WI38 (cell line): Measurements from ENCODE around the gene EME2.
A peak's percentile ranks its signal among the peaks of the same experiment; 100 is the strongest.

ENCODE experiments used
- H3K4me3 ChIP-seq: 2 replicates; pipeline ENCODE4 v1.5.1; 2011; ENCODE audit warnings: low read depth, mild to moderate bottlenecking, control low read depth, low read length
- TF ChIP-seq, protein P1 (sequence below): IDR thresholded peaks from 2 replicates; pipeline ENCODE4 v1.5.1; 2012; ENCODE audit warnings: low read depth, mild to moderate bottlenecking, control low read depth, low read length

EME2 gene

DNA sequence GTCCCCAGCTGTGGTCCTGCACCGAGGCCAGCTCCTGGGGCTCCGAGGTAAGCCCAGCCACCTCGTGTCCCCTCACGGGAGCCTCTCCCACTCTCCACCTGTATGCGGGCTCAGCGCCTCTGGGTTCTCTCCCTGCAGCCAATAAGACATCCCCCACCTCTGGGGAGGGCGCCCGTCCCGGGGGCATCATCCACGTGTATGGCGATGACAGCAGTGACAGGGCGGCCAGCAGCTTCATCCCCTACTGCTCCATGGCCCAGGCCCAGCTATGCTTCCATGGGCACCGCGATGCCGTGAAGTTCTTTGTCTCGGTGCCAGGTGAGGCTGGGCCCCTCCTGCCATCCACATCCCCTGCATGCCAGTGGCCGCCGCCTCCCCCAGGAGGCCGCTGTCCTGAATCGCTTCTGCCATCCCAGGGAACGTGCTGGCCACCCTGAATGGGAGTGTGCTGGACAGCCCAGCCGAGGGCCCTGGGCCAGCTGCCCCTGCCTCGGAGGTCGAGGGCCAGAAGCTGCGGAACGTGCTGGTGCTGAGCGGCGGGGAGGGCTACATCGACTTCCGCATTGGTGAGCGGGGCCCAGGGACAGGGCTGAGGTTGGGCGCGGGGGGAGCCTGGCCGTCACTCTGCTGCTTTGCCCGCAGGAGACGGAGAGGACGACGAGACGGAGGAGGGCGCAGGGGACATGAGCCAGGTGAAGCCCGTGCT, 4.4 kb upstream of the EME2 start:
- TF ChIP-seq, protein P1, sequence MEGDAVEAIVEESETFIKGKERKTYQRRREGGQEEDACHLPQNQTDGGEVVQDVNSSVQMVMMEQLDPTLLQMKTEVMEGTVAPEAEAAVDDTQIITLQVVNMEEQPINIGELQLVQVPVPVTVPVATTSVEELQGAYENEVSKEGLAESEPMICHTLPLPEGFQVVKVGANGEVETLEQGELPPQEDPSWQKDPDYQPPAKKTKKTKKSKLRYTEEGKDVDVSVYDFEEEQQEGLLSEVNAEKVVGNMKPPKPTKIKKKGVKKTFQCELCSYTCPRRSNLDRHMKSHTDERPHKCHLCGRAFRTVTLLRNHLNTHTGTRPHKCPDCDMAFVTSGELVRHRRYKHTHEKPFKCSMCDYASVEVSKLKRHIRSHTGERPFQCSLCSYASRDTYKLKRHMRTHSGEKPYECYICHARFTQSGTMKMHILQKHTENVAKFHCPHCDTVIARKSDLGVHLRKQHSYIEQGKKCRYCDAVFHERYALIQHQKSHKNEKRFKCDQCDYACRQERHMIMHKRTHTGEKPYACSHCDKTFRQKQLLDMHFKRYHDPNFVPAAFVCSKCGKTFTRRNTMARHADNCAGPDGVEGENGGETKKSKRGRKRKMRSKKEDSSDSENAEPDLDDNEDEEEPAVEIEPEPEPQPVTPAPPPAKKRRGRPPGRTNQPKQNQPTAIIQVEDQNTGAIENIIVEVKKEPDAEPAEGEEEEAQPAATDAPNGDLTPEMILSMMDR: no peak
- no peak overlapping the region for H3K4me3 ChIP-seq

DNA sequence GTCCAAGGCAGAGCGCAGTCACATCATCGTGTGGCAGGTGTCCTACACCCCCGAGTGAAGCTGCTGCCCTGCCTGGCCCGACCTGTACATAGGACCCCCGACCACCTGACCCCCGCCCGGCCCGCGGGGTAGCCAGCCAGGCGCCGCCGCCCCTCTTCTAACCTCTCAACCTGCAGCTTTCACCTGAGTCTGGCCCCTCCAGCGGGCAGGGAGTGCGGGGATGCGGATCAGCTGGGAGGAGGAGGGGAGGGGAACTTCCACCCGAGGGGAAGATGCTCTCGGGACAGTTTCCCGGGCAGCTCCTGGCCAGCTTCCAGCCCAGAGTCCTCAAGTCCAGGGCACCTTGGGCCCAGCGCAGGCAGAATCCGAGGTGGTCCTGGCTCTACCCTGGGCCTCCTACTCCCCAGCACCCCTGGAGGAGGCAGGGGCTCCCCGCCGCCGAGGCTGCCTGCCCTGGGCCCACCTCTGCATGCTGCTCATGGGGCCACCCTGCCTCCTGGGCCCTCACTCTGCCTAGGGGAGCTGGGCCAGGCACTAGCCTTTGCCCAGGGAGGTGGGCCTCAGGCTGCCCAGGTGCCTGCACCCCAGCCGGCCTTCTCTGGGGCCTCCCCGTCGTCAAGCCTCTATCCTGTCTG, 3.7 kb upstream of the EME2 start:
- TF ChIP-seq, protein P1: no peak
- H3K4me3 ChIP-seq: no peak overlapping the region

DNA sequence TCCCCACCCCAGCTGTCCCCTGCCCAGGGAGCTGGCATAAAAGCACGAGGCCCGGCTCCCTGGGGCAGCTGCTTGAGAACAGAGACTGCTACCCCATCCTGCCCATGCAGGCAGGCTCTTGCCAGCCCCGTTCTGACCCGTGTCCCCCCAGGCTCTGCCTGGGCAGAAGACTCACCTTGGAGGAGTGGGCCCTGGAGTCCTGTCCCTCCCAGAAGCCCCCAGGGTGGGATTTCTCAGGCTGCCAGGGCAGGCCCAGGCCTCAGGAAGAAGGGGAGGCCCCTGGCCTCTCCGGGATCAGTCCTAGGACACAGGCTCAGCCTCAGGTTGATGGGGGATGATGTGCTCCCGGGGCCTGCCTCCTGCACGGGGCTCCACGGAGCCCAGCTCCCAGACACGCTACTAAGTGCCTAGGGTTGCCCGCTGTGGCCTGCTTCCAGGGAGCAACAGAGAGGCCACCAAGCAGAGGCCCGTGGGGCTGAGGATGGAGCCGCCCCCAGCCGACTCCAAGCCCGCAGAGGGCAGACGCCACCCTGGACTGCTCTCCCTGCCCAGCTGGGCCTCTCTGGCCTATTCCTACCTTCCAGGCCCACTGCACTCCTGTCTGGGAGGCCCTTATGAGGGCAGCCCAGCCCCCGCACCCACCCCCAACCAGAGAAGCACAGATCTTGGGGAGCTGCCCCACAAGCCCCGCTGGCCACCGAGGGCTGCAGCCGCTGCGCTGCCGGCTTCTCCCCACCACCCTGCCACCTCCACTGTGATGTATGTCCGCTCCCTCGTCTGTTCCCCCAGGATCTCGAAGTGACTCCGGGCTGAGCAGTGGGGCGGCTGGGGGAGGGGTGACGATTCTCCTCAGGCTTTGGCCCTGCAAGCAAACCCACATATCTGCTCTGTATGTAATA, 3.0 kb upstream of the EME2 start:
- H3K4me3 ChIP-seq: no peak overlapping the region
- TF ChIP-seq, protein P1: no peak

DNA sequence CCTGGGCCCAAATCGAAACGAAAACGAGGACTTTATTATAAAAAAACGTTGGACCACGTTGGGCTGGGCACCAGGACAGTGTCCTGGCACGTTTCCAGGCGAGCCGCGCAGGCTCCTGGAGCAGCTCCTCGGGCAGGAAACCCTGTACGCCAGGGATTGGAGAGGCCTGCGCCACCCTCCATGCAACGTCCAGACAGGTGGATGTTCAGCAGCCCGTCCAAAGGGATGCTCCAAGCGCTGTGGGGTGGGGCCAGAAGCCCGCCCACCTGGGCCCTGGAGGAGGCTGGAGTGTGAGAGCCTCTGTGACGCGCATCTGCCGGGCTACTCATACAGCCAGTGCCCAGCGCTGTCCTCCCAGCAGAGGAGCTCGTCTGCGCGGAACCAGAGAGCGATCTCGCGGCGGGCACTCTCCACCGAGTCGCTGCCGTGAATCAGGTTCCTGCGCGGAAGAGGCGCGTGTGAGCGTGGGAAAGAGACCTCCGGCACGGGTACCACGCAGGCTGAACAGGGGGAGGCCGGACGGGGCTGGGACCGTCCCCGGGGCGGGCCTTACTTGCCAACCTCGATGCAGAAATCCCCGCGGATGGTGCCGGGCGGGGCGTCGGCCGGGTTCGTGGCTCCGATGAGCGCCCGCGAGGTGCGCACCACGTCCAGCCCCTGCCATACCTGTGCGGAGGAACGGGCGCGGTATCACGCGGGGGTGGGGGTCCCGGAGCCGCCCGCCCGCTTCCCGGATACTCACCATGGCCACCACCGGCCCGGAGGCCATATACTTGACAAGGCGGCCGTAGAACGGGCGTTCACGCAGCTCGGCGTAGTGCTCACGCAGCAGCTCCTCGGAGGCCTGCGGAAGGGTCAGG, 2.1 kb upstream of the EME2 start:
- TF ChIP-seq, protein P1: no peak
- H3K4me3 ChIP-seq: peak overlapping the region; percentile 87

DNA sequence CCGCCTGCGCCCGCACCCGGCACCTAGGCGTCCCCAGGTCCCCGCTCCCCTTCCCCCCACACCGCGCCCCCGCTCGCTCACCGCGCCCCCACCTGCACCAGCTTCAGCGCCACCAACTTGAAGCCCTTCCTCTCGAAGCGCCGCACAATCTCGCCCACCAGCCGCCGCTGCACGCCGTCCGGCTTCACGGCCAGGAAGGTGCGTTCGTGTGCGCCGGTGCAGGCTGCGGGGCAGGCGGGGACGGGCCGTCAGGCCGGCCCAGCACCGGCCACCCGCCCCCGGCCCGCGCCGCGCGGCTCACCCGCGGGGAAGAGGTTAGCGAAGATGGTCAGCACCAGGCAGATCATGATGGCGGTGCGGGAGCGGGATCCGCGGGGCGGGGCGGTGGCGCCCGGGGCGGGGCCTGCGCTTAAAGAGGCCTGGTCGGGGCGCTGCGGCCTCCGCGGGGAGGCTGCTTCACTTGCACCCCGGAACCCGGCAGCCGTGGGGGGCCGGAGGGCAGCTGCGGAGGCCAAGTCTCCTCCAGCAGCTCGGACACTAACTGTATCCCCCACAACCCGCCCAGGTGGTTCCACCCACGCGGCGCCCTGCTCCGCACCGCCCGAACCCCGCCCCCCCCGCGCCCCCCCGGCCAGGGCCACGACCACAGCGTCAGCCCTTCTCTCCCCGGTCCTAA, 1.3 kb upstream of the EME2 start, which contains the start of gene NME3:
Gene NME3, minus strand, starts transcription at position 356 of the 676 bp plus-strand sequence. Its CDS starts 9 bp downstream, at position 347.
- H3K4me3 ChIP-seq: peak within 1 kb of the TSS; percentile 87
- TF ChIP-seq, protein P1: no peak

- TF ChIP-seq, protein P1: no peak
- peak overlapping the region; percentile 87 for H3K4me3 ChIP-seq
Measured at GRCh38 chr16:1771864-1772361, 697 bp upstream of the EME2 start.
